Choroid plexus epithelial cell (primary cell): Measurements from ENCODE around the gene QRFP.

Experiments used
- DNase-seq: peaks from one replicate; pipeline ENCODE4 v3.0.0-alpha.2; 2010; ENCODE audit warnings: low read depth
- H3K4me3 ChIP-seq: 2 replicates; pipeline ENCODE4 v1.5.1; 2011; ENCODE audit warnings: low read depth, mild to moderate bottlenecking, control low read depth, low read length, moderate library complexity
- TF ChIP-seq, protein P1 (sequence below): conservative IDR thresholded peaks from 2 replicates; pipeline ENCODE4 v1.5.1; 2011; ENCODE audit warnings: low read depth, mild to moderate bottlenecking, control low read depth, inconsistent platforms, low read length, moderate library complexity

Gene QRFP

DNA sequence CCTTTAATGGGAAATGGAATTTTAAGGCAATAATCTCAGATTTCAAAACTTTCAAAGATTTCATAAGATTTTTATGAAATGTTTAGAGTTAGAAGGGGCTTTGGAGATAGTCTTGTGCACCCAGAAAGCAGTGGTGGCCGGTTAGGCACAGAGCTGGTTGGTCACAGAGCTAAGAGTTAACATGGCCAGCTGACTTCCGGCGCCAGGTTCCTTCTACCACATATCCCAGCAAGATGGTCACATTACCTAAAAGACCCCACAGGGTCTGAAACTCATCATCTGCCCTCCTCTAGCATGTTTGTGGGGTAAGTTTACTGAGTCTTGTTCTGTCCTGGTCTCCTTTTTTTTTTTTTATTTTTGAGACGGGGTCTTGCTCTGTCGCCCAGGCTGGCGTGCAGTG, 19.3 kb downstream of the QRFP start:
- TF ChIP-seq, protein P1, sequence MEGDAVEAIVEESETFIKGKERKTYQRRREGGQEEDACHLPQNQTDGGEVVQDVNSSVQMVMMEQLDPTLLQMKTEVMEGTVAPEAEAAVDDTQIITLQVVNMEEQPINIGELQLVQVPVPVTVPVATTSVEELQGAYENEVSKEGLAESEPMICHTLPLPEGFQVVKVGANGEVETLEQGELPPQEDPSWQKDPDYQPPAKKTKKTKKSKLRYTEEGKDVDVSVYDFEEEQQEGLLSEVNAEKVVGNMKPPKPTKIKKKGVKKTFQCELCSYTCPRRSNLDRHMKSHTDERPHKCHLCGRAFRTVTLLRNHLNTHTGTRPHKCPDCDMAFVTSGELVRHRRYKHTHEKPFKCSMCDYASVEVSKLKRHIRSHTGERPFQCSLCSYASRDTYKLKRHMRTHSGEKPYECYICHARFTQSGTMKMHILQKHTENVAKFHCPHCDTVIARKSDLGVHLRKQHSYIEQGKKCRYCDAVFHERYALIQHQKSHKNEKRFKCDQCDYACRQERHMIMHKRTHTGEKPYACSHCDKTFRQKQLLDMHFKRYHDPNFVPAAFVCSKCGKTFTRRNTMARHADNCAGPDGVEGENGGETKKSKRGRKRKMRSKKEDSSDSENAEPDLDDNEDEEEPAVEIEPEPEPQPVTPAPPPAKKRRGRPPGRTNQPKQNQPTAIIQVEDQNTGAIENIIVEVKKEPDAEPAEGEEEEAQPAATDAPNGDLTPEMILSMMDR, result no peak
- no peak for DNase-seq

DNA sequence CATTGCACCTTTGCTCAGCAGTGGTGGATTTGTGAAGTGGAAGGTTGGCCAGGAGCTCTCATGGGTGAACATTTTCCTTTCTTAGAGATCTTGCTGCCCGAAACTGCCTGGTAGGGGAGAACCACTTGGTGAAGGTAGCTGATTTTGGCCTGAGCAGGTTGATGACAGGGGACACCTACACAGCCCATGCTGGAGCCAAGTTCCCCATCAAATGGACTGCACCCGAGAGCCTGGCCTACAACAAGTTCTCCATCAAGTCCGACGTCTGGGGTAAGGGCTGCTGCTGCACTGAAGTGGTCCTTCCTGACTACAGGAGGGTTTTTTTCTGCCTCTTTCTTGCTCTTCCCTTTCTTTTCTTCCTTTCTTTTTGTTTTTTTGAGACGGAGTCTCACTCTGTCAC, 21.8 kb downstream of the QRFP start:
- no peak for DNase-seq
- TF ChIP-seq, protein P1, result no peak

More for the DNA sequence above, 19.3 kb downstream of the QRFP start:
- no peak overlapping the region for H3K4me3 ChIP-seq

DNA sequence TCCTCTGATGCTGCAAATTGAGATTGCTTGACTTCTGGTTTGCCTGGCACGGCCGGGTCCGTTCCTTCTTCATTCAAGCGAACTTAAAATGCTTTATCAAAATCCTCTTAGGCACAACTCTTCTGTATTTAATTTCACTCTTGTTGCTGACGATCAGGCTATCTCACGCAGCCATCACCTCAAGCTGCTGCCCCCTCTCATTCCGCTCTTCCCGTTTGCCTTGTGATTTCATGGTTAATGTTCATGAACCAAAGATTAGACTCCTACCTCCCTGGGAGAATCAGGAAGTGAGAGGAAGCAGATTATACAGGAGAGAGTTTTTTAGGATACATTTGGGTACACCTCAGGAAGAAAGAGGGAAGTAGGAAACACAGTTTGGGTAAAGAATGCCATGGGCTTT, 22.6 kb downstream of the QRFP start:
- H3K4me3 ChIP-seq, result no peak overlapping the region
- DNase-seq, result no peak
- TF ChIP-seq, protein P1, result no peak

More for the DNA sequence above, 21.8 kb downstream of the QRFP start:
- H3K4me3 ChIP-seq, result no peak overlapping the region

DNA sequence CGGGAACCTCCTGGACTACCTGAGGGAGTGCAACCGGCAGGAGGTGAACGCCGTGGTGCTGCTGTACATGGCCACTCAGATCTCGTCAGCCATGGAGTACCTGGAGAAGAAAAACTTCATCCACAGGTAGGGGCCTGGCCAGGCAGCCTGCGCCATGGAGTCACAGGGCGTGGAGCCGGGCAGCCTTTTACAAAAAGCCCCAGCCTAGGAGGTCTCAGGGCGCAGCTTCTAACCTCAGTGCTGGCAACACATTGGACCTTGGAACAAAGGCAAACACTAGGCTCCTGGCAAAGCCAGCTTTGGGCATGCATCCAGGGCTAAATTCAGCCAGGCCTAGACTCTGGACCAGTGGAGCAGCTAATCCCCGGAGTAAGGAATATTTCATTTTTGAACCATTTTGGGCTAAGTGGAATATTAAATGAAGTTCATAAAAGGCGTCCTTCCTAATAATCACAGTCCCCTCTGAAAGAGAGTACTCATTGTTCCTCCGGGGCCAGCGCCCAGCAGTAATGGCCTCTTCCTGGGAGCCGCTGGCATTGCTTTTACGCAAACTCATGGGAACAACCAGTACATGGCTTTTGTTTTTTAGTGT, 23.6 kb downstream of the QRFP start:
- no peak overlapping the region for H3K4me3 ChIP-seq
- TF ChIP-seq, protein P1, result no peak
- DNase-seq, result no peak

DNA sequence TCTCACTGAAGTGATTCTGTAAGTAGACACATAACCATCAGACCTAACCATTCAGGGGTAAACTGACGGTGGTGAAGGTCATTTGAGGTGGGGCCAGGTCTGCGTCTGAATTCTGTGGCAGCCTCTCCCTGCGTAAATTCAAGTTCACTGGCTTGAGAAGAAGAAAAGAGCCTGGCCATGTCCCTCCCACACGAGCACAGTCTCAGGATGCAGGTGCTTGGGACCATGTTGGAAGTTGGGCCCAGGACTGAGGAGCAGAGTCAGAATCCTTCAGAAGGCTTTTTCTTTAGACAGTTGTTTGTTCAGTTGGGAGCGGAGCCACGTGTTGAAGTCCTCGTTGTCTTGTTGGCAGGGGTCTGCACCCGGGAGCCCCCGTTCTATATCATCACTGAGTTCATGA, 24.1 kb downstream of the QRFP start:
- TF ChIP-seq, protein P1, result no peak

DNA sequence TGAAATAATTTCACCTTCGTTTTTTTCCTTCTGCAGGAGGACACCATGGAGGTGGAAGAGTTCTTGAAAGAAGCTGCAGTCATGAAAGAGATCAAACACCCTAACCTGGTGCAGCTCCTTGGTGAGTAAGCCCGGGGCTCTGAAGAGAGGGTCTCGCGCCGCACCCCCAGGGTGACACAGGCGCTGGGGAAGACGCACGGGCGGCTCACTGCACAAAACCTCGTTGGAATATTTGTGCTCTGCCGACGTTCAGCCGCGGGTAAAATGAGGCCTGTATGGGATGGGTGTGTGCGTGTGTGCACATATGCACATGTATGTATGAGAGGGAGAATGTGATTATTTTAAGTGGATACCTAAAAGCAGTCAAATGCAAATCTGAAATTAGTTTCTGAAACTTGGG, 24.5 kb downstream of the QRFP start:
- TF ChIP-seq, protein P1, result no peak
- DNase-seq, result no peak
- H3K4me3 ChIP-seq, result no peak overlapping the region

More for the DNA sequence above, 24.1 kb downstream of the QRFP start:
- no peak overlapping the region for H3K4me3 ChIP-seq
- no peak for DNase-seq

DNA sequence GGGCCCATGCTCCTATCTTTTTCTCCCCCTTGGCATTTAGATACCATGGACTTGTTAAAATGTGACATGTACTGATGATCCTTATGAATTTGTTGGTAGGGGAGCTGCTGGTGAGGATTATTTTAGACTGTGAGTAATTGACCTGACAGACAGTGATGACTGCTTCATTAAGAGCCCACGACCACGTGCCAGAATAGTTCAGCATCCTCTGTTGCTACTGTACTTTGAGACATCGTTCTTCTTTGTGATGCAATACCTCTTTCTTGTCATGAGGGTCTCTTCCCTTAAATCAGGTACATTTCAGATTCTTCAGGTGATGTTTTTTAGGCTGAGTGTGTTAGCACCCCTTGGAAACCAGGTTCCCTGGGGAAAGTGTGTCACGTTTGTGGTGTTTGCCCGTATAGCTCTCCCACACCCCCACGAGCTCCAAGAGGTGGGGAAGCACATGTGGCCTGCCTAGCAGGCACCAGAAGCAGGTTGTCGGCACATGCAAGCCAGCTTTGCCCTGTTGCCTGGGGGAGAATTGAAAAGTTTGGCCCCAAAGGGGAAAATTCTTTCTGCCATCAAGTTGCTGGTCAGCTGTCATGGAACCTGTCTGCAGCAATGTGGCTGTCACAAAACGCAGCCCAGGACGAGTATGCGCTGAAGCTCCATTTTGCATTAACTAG, 25.1 kb downstream of the QRFP start:
- no peak overlapping the region for H3K4me3 ChIP-seq
- TF ChIP-seq, protein P1, result no peak
- no peak for DNase-seq
